EH (cell line): ENCODE measurements around the gene RFC5.
"Not testable (repeated sequence)": the region's sequence is repeated elsewhere in the genome, so short reads cannot be mapped to it uniquely, and the experiment has no call there.

Source experiments
- DNase-seq: peaks from one replicate; pipeline ENCODE4 v3.0.0-alpha.2; 2015; ENCODE audit warnings: low read depth

RFC5 gene

GRCh38 chr12:118015944-118016343 lies 559 bp upstream of the RFC5 start:
- DNase-seq: no peak

- no peak for DNase-seq
These were observed 1.4 kb downstream of the RFC5 start for GRCh38 chr12:118017926-118018325.

DNA sequence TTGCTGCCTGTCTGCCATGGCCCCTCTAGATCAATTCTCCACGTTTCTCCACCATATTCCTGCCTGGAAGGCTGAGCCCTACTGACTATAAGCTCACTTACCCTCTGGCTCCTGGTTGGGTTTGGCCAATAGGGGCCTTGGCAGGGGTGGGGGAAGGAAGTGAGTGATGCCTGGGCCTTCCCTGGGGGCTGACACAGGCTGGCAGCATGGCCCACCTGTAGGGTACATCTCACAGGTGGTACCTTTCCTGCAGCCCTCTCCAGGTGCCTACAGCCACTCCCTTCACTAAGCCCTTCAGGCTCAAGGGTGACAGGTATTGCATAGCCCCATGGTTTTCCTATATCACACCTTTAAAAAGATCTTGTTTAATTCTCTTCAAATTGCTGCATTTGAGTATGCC lies 3.5 kb downstream of the RFC5 start:
- no peak for DNase-seq

GRCh38 chr12:118022097-118022727 lies 5.7 kb downstream of the RFC5 start:
- DNase-seq: not testable (repeated sequence)

DNA sequence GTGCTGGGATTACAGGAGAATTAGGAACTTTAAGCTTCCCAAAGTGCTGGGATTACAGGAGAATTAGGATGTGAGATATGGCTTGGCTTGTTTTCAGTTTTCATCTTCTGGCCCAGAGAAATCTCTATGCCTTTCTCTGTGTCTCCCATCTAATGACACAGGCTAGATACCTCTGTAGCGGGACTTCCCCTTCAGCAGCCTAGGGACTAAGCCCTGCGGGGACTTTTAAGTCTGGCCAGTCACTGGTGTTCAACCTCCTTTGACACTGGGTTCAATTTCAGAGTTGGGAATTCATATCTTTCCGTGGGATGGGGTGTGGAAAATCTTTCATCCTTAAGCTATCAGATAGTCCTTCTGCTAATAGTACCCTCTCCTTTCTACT lies 6.2 kb downstream of the RFC5 start:
- no peak for DNase-seq

DNA sequence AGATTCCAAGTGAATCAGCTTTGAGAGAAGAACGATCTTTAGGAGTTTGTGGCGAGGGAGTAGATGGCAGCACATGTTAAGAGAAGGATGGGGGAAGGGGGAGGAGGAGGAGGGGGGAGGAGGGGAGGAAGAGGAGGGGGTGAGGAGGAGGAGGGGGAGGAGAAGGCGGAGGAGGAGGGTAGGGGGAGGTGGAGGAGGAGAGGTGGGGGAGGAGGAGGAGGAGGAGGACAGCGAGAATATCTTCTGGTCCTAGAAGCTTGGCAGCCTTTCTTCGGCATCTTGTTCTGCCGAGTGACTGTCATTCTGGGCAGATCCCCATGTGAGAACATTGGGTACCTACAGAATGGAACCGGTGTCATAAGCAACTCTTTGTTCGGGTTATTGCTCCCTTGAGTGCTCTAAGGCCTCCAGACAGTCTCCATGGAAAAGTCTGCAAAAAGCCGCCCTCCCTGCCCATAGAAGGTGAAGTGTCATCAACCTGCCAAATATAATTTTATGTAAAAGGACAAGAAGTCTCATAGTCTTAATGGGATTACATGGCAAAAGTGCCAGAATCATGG lies 6.9 kb downstream of the RFC5 start:
- no peak for DNase-seq

- DNase-seq: no peak
These were observed 8.7 kb downstream of the RFC5 start for GRCh38 chr12:118025168-118025567.

GRCh38 chr12:118029166-118029565 lies 12.7 kb downstream of the RFC5 start:
- no peak for DNase-seq

DNA sequence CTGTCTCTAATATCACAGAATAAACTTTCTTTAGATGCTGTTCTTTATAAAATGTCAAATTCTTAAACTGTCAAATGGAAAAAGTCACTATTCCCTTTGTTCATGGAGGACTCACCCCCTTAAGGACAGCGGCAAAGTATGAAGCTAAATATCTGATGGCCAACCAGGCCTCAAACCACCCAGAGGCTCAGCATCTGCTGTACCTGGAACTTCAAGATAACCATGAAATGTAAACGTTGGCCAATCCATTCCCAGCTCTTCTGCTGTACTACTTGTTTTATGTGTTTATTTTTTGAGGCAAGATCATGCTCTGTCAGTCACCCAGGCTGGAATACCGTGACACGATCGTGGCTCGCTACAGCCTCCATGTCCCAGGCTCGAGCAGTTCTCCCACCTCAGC lies 15.7 kb downstream of the RFC5 start:
- no peak for DNase-seq

- DNase-seq: peak; percentile 27
These were observed 16.8 kb downstream of the RFC5 start for GRCh38 chr12:118033323-118033722.

- DNase-seq: peak; percentile 34
These were observed 17.4 kb downstream of the RFC5 start for GRCh38 chr12:118033902-118034301.

DNA sequence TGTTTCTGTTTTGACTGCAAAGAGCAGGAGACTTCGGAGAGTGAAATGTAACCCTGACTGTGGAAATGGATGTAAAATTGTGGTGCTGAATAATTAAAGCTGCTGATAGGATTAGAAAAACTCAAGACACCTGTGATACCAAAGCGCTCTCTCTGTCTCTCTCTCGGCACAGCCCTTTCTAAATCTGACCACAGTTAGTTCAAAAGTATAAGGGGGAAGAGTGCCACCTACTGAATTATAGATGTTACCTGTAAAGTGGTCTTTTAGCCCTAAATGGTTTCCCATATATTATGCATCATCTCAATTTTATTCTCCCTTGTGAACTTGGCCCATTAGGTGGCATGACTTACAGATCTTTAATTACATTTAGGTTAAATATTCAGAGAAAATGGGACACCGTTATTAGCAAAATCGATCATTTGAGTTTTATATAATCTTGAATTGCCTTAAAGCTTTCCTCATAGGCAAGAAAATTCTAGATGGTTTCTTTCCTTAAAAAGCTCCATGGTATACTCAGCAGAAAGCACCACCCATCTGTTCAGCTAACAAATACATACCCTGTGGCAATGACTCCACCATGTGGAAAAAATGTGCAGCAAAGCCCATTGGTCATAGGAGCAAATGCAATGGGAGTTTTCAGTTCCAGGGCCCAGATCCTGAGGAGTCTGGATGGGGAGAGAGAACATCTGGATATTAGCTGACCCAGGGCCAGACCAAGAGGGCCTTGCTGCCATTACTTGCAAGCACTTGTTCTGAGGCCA lies 18.1 kb downstream of the RFC5 start:
- DNase-seq: peak; percentile 78

DNA sequence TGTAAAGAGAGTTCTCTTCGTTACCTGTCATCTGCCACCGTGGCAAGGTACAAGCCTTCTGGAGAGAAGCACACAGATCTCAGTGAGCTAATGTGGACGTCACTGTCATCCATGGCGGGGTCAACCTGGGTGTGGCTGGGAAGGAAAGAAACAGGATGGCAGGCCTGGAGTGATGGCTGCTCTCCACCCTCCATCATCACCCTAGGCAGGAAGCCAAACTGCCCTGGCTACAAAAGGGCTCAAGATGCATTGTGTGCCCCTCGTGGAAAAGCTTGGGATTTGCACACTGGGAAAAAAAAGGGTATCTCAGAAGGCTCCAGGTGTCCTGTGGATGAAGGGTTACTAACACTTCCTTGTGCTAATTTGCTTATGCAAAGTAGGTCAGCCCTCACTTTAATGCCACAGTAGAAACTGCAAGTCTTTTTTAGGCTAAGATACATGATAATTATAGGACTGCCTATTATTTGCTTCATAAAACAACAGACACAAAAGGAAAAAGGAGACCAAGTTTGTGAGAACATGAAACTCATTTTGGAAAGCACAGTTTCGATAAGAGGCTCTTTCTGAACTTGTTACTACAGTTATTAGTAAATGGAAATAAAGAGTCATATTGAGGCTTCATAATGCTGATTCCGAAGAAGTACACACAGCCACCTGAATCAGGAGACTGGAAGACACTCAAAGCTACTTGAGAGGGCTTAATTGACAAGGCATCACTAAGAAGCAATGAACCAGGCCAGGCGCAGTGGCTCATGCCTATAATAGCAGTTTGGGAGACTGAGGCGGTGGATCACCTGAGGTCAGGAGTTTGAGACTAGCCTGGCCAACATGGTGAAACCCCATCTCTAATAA lies 18.9 kb downstream of the RFC5 start:
- peak; percentile 55 for DNase-seq

- DNase-seq: no peak
These were observed 20.3 kb downstream of the RFC5 start for GRCh38 chr12:118036672-118037411.

GRCh38 chr12:118038137-118038536 lies 21.6 kb downstream of the RFC5 start:
- no peak for DNase-seq

GRCh38 chr12:118042091-118042490 lies 25.6 kb downstream of the RFC5 start:
- DNase-seq: no peak

DNA sequence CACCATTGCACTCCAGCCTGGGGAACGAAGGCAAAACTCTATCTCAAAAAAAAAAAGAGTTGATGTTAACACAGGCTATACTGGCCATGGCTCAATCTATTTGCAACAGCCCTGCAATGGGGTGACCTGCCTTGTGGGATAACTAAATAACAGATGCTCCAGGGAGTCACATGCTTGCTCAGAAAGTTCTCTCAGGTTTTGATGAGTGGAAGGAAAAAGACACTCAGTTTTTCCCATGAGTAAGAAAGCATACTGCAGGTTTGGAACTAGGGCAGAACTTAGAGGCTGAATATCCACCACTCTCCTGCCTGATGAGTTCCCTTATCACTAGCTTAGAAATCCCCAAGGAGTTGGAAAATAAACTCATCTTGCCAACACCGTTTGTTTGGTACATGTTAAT lies 27.6 kb downstream of the RFC5 start:
- no peak for DNase-seq

DNA sequence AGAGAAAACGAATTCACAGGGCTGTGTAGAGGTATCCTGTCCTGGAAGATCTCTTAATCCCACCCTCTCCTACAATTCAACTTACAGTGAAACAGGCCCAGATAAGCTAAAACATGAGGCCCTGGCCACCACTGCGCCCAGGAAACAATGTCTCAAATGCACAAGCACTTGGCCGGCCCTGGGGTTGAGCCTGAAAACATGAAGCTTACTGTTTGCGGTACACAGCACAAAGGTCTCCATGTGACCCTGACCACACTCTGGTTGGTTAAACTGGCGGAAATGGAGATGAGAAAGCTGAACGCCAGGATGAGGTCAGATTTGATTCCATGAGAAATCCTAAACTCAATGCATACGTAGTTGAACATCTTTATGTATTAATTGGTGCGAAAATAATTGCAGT lies 28.1 kb downstream of the RFC5 start:
- no peak for DNase-seq

GRCh38 chr12:118046430-118046829 lies 29.9 kb downstream of the RFC5 start:
- DNase-seq: no peak

DNA sequence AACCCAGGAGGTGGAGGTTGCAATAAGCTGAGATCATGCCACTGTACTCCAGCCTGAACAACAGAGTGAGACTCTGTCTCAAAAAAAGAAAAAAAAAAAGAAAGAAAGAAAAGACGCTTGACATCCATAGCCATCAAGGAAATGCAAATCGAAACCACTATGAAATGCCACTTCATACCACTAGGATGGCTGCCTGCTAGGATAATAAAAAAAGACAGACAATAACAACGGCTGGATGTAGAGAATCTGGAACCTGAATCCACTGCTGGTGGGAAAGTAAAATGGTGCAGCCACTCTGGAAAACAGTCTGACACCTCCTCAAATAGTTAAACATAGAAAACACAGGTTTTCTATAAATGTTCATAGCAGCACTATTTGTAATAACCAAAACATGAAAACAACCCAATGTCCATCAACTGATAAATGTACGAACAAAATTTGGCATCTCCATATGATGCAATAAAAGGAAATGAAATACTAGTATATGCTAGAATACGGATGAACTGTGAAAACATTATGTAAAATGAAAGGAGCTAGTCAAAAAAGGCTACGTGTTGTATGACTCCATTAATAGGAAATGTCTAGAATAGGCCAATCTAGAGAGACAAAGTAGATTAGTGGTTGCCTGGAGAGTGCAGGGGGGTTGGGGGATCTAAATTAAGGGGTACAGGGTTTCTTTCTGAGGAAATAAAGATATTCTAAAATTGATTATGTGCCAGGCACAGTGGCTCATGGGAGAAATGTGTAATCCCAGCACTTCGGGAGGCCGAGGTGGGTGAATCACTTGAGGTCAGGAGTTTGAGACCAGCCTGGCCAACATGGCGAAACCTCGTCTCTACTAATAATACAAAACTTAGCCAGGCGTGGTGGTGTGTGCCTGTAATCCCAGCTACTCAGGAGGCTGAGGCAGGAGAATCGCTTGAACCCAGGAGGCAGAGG lies 34.7 kb downstream of the RFC5 start:
- no peak for DNase-seq
